Right lobe of liver (tissue), 6 donors: Measurements from ENCODE around the gene KCNMA1. TPM values are rescaled to one million over a fixed set of nuclear protein-coding genes. Genes with fewer than 3 reads are reported as not detected.

Experiments
- ATAC-seq, 4 donors: fragments of 200-7000 bp; cut with Tn5 transposase; one replicate each; pipeline ENCODE4 v1.9.1; 2020; ENCODE audit warnings: mild to moderate bottlenecking in 4 of 4, moderate library complexity in 4 of 4
- DNase-seq, 3 donors: peaks; one replicate each; pipeline ENCODE4 v3.0.0-alpha.2; 2020
- H3K27ac ChIP-seq, 3 donors: fragments of 200-600 bp; one replicate each; pipeline ENCODE4 v1.8.0; 2022
- H3K27me3 ChIP-seq, 2 donors: fragments of 200-600 bp; one replicate each; pipeline ENCODE4 v1.8.0; 2022
- H3K36me3 ChIP-seq, 4 donors: fragments of 200-600 bp; sonication (generic) in 1 of 4; one replicate each; pipeline versions ENCODE4 v1.5.1 to v1.8.0; 2017 to 2022; ENCODE audit warnings: control low read depth in 1 of 4
- H3K4me1 ChIP-seq, 4 donors: fragments of 200-600 bp; sonication (generic) in 1 of 4; one replicate each; pipeline versions ENCODE4 v1.5.1 to v1.8.0; 2017 to 2022; ENCODE audit warnings: control low read depth in 1 of 4
- H3K4me3 ChIP-seq, 3 donors: fragments of 200-600 bp; one replicate each; pipeline ENCODE4 v1.8.0; 2022
- H3K9me3 ChIP-seq, 4 donors: fragments of 200-600 bp; sonication (generic) in 1 of 4; one replicate each; pipeline versions ENCODE4 v1.5.1 to v1.8.0; 2017 to 2022; ENCODE audit warnings: control low read depth in 1 of 4
- CTCF ChIP-seq, 4 donors: fragments of 200-600 bp in 3 of 4; fragments of 450-650 bp in 1 of 4; IDR thresholded peaks; one replicate each; pipeline versions ENCODE4 v1.5.1 to v1.8.0; 2016 to 2022; ENCODE audit warnings: antibody characterized with exemption in 4 of 4, mild to moderate bottlenecking in 2 of 4
- POLR2A ChIP-seq: fragments of 450-650 bp; IDR thresholded peaks from one replicate; pipeline ENCODE4 v1.6.1; 2017; ENCODE audit warnings: antibody characterized with exemption, mild to moderate bottlenecking
- WGBS: methylation state at CpG from one replicate; pipeline ENCODE4 v1.1.6; 2018; ENCODE audit warnings: low coverage, low lambda C conversion rate; ENCODE audit not compliant: insufficient coverage; ENCODE audit errors: missing lambda C conversion rate; 5-methylcytosine and 5-hydroxymethylcytosine counted together
- intact Hi-C, 2 donors: fragments of 100-400 bp; cut with DNase I; formaldehyde crosslinking; loops; one replicate each; pipeline versions ENCODE4 v1.11.2 to v1.14.1; 2022
- total RNA-seq, 6 experiments: library from RNA; depleted of rRNA in 2 of 6; stranded (reverse); fragments of >200 nt in 2 of 6; fragmentation: NEBNext Ultra II Directional in 3 of 6; extraction: Animal tissue kit (Norgen Biotek cat#: 25700) in 3 of 6; gene quantifications; one replicate each; pipeline versions ENCODE4 v1.1.0 to v1.2.4, GENCODE V29; 2016 to 2023
- donor health status: DM: no; HTN: yes; CAD: no.
- donor health status: DM: no; HTN: no; CAD: no.
- donor health status: DM: no; HTN: no; CAD: no.
- donor health status: DM: no; HTN: yes; CAD: no.
- donor health status: DM: no; HTN: yes; CAD: no.

KCNMA1 gene
- total RNA-seq, 6 experiments from 2014 or later: 5.7 to 48.0 (median 15.1) TPM

GRCh38 chr10:77640167-77640566 lies 2.6 kb upstream of the KCNMA1 start:
- H3K4me1 ChIP-seq: peaks cover 0 to 7% (median 0%) of the 10 kb centered on the region in 4 donors
- H3K4me3 ChIP-seq: no peak overlapping the region
- no peak overlapping the region for H3K27ac ChIP-seq
- 51% methylated on average over 2 of the region's 3 CpGs for WGBS
- intact Hi-C loops: loop anchor here in 1 of 2 donors (5.0 kb wide), 2 partner anchors 253 to 473 kb away; no protein-coding TSS in a partner anchor
- TF ChIP-seq CTCF (IDR thresholded peaks at IDR 0.05) (no peak), POLR2A (no peak)
- no peak for DNase-seq
- no peaks in the 10 kb centered on the region for H3K27me3 ChIP-seq
- H3K36me3 ChIP-seq: no peaks in the 10 kb centered on the region
- H3K9me3 ChIP-seq: no peaks in the 10 kb centered on the region
- no peak for ATAC-seq

GRCh38 chr10:77639756-77640155 lies 2.1 kb upstream of the KCNMA1 start:
- ATAC-seq (no peak), DNase-seq (no peak)
- no peaks in the 10 kb centered on the region for H3K27me3 ChIP-seq
- no peak overlapping the region for H3K27ac ChIP-seq
- H3K36me3 ChIP-seq: no peaks in the 10 kb centered on the region
- WGBS: 78% methylated on average over 3 of the region's 3 CpGs
- intact Hi-C loops: loop anchor here in 1 of 2 donors (5.0 kb wide), 2 partner anchors 252 to 472 kb away; no protein-coding TSS in a partner anchor
- H3K4me3 ChIP-seq: no peak overlapping the region
- no peak for TF ChIP-seq POLR2A
- TF ChIP-seq CTCF (IDR thresholded peaks at IDR 0.05): no peak
- peaks cover 0 to 11% (median 0%) of the 10 kb centered on the region in 4 donors for H3K4me1 ChIP-seq
- H3K9me3 ChIP-seq: no peaks in the 10 kb centered on the region

GRCh38 chr10:77638321-77639101 lies 903 bp upstream of the KCNMA1 start:
- intact Hi-C loops: no loop called here
- TF ChIP-seq POLR2A: no peak
- no peak for TF ChIP-seq CTCF (IDR thresholded peaks at IDR 0.05)
- DNase-seq (peak; percentile 41 to 64 (median 62)), ATAC-seq (peak in 3 of 4 donors; percentile 58 to 62 (median 61))
- Histone ChIP-seq H3K9me3 (no peaks in the 10 kb centered on the region), H3K27ac (peak overlapping the region in 1 of 3 donors; percentile 47), H3K27me3 (no peaks in the 10 kb centered on the region), H3K4me3 (peak overlapping the region; percentile 18 to 73 (median 51)), H3K36me3 (no peaks in the 10 kb centered on the region), H3K4me1 (peaks cover 0 to 11% (median 0%) of the 10 kb centered on the region in 4 donors)
- 7% methylated on average over 37 of the region's 56 CpGs for WGBS

- ATAC-seq (peak in 3 of 4 donors; percentile 5 to 17 (median 8)), DNase-seq (no peak)
- Histone ChIP-seq H3K9me3 (no peaks in the 10 kb centered on the region), H3K4me1 (peaks cover 0 to 11% (median 0%) of the 10 kb centered on the region in 4 donors), H3K4me3 (peak overlapping the region; percentile 48 to 73 (median 67)), H3K27ac (no peak overlapping the region), H3K27me3 (no peaks in the 10 kb centered on the region), H3K36me3 (no peaks in the 10 kb centered on the region)
- TF ChIP-seq POLR2A (no peak), CTCF (IDR thresholded peaks at IDR 0.05) (no peak)
- 2% methylated on average over 35 of the region's 53 CpGs for WGBS
- intact Hi-C loops: no loop called here
Observed at GRCh38 chr10:77636967-77637531, 559 bp downstream of the KCNMA1 start.
